Spleen (tissue), 11 donors: ENCODE measurements around the gene SORL1. TPM values are rescaled to one million over a fixed set of nuclear protein-coding genes. Genes with fewer than 3 reads are reported as not detected.

Experiments used
- DNase-seq: peaks from one replicate; pipeline ENCODE4 v3.0.0-alpha.2; 2020
- H3K27ac ChIP-seq, 8 donors: fragments of 200-600 bp; sonication (generic) in 7 of 8; 1 replicate in 4 of 8; 2 replicates in 4 of 8; pipeline versions ENCODE4 v1.5.0 to v1.8.0; 2016 to 2021; ENCODE audit warnings: inconsistent platforms in 4 of 8, mild to moderate bottlenecking in 4 of 8, moderate library complexity in 1 of 8
- H3K27me3 ChIP-seq, 7 donors: fragments of 200-600 bp; sonication (generic) in 6 of 7; replicated peaks in 1 of 7; 1 replicate in 4 of 7; 2 replicates in 3 of 7; pipeline versions ENCODE4 v1.5.0 to v1.8.0; 2016 to 2021; ENCODE audit warnings: inconsistent platforms in 3 of 7, mild to moderate bottlenecking in 1 of 7
- H3K36me3 ChIP-seq, 6 donors: fragments of 200-600 bp; sonication (generic) in 5 of 6; 1 replicate in 4 of 6; 2 replicates in 2 of 6; pipeline versions ENCODE4 v1.5.0 to v1.8.0; 2016 to 2021; ENCODE audit warnings: inconsistent platforms in 2 of 6
- H3K4me1 ChIP-seq, 6 donors: fragments of 200-600 bp; sonication (generic) in 5 of 6; 1 replicate in 3 of 6; 2 replicates in 3 of 6; pipeline versions ENCODE4 v1.5.0 to v1.8.0; 2016 to 2021; ENCODE audit warnings: inconsistent platforms in 3 of 6
- H3K4me3 ChIP-seq, 8 donors: fragments of 200-600 bp; sonication (generic) in 7 of 8; 1 replicate in 4 of 8; 2 replicates in 4 of 8; pipeline versions ENCODE4 v1.5.0 to v1.8.0; 2016 to 2021; ENCODE audit warnings: inconsistent platforms in 4 of 8, mild to moderate bottlenecking in 4 of 8, moderate library complexity in 2 of 8
- H3K9me3 ChIP-seq, 8 donors: fragments of 200-600 bp; sonication (generic) in 7 of 8; 1 replicate in 4 of 8; 2 replicates in 4 of 8; pipeline versions ENCODE4 v1.5.0 to v1.8.0; 2016 to 2021; ENCODE audit warnings: inconsistent platforms in 4 of 8
- CTCF ChIP-seq, 11 experiments: fragments of 200-600 bp in 7 of 11; fragments of 450-650 bp in 4 of 11; sonication (generic) in 4 of 11; IDR thresholded peaks in 8 of 11; conservative IDR thresholded peaks in 3 of 11; 1 replicate in 7 of 11; 2 replicates in 4 of 11; pipeline versions ENCODE4 v1.4.0 to v1.8.0; 2016 to 2021; ENCODE audit warnings: antibody characterized with exemption in 11 of 11, inconsistent platforms in 4 of 11, mild to moderate bottlenecking in 1 of 11
- POLR2A ChIP-seq, 3 donors: fragments of 450-650 bp; IDR thresholded peaks; one replicate each; pipeline ENCODE4 v1.5.1; 2017; ENCODE audit warnings: antibody characterized with exemption in 3 of 3, mild to moderate bottlenecking in 1 of 3
- POLR2AphosphoS5 ChIP-seq, 3 donors: sonication (generic); formaldehyde crosslinking; IDR thresholded peaks; one replicate each; pipeline ENCODE4 v1.5.1; 2017; ENCODE audit warnings: antibody characterized with exemption in 3 of 3
- WGBS, 5 donors: extraction: QIAGEN DNeasy Blood & Tissue Kit in 3 of 5; methylation state at CpG; one replicate each; pipeline versions ENCODE4 v1.1.5 to v1.1.7; 2013 to 2018; 5-methylcytosine and 5-hydroxymethylcytosine counted together
- intact Hi-C: fragments of 100-400 bp; cut with DNase I; formaldehyde crosslinking; loops from one replicate; pipeline ENCODE4 v1.15.0; 2023; ENCODE audit warnings: low total_unique reads
- polyA plus RNA-seq, 3 donors: library from polyadenylated mRNA; stranded (reverse); fragments of 200-250 nt; gene quantifications; one replicate each; pipeline ENCODE4 v1.2.1, GENCODE V29; 2013
- total RNA-seq, 7 donors: library from RNA; depleted of rRNA in 3 of 7; stranded (reverse); fragments of >200 nt in 3 of 7; fragmentation: NEBNext Ultra II Directional in 4 of 7; extraction: Animal tissue kit (Norgen Biotek cat#: 25700) in 4 of 7; gene quantifications; one replicate each; pipeline versions ENCODE4 v1.1.0 to v1.2.1, GENCODE V29; 2016 to 2021
- donor health status: healthy with polysubstance abuse.
- donor health status: DM: no; HTN: no; CAD: no; lungs with moderate emphysema.
- donor health status: DM: no; HTN: no; CAD: no.
- donor health status: Bipolar disorder and iron deficiency.
- donor health status: healthy.
- donor health status: DM: no; HTN: no; CAD: no.
- donor health status: DM: yes; HTN: yes; CAD: no.

SORL1 gene
- total and polyA plus RNA-seq, 10 donors, result 3.8 to 328 (median 148) TPM

- WGBS, 5 donors, result 38 to 45% (median 42%) methylated on average over 9 of the region's 9 CpGs
- H3K27ac ChIP-seq, result peak overlapping the region; percentile 42 to 91 (median 70)
- no peak for DNase-seq
These were observed 30.4 kb downstream of the SORL1 start for GRCh38 chr11:121482231-121483129.

GRCh38 chr11:121483805-121484480, 31.8 kb downstream of the SORL1 start:
- intact Hi-C loops, result no loop called here
- Histone ChIP-seq H3K27me3 (no peaks in the 10 kb centered on the region), H3K9me3 (no peaks in the 10 kb centered on the region), H3K4me3 (no peak overlapping the region), H3K4me1 (peaks cover 14 to 68% (median 38%) of the 10 kb centered on the region in 6 donors), H3K36me3 (peaks cover 0 to 63% (median 5%) of the 10 kb centered on the region in 6 donors), H3K27ac (peak overlapping the region in 7 of 8 donors; percentile 7 to 91 (median 77))
- TF ChIP-seq POLR2A (IDR thresholded peaks at IDR 0.05) (no peak), POLR2AphosphoS5 (IDR thresholded peaks at IDR 0.05) (no peak), CTCF (IDR thresholded peaks at IDR 0.05 in 8 of 11, conservative IDR thresholded peaks at IDR 0.05 in 3 of 11) (no peak)
- DNase-seq, result no peak
- WGBS, 5 donors, result 52 to 71% (median 59%) methylated on average over 4 of the region's 4 CpGs

More at GRCh38 chr11:121482231-121483129, 30.4 kb downstream of the SORL1 start:
- Histone ChIP-seq H3K9me3 (no peaks in the 10 kb centered on the region), H3K4me3 (peak overlapping the region in 2 of 8 donors; percentile 4 to 51), H3K36me3 (peaks cover 0 to 63% (median 3%) of the 10 kb centered on the region in 6 donors), H3K4me1 (peaks cover 14 to 79% (median 41%) of the 10 kb centered on the region in 6 donors), H3K27me3 (no peaks in the 10 kb centered on the region)
- intact Hi-C loops, result no loop called here
- peak in 2 of 3 donors; percentile 55 to 87 for TF ChIP-seq POLR2AphosphoS5 (IDR thresholded peaks at IDR 0.05)
- no peak for TF ChIP-seq POLR2A (IDR thresholded peaks at IDR 0.05)

GRCh38 chr11:121485216-121485615, 33.1 kb downstream of the SORL1 start:
- WGBS, 5 donors, result 83 to 90% (median 86%) methylated on average over 7 of the region's 7 CpGs
- DNase-seq, result no peak
- peaks cover 0 to 63% (median 4%) of the 10 kb centered on the region in 6 donors for H3K36me3 ChIP-seq
- intact Hi-C loops, result no loop called here
- H3K27ac ChIP-seq, result peak overlapping the region in 2 of 8 donors; percentile 77 to 91
- peaks cover 14 to 55% (median 30%) of the 10 kb centered on the region in 6 donors for H3K4me1 ChIP-seq
- H3K9me3 ChIP-seq, result no peaks in the 10 kb centered on the region
- H3K27me3 ChIP-seq, result no peaks in the 10 kb centered on the region
- TF ChIP-seq CTCF (IDR thresholded peaks at IDR 0.05 in 8 of 11, conservative IDR thresholded peaks at IDR 0.05 in 3 of 11), result no peak
- peak in 1 of 3 donors; percentile 21 for TF ChIP-seq POLR2AphosphoS5 (IDR thresholded peaks at IDR 0.05)
- H3K4me3 ChIP-seq, result no peak overlapping the region

GRCh38 chr11:121486054-121486453, 33.9 kb downstream of the SORL1 start:
- H3K27ac ChIP-seq, result no peak overlapping the region
- TF ChIP-seq POLR2A (IDR thresholded peaks at IDR 0.05), result no peak
- no peak for TF ChIP-seq CTCF (IDR thresholded peaks at IDR 0.05 in 8 of 11, conservative IDR thresholded peaks at IDR 0.05 in 3 of 11)
- no peak for TF ChIP-seq POLR2AphosphoS5 (IDR thresholded peaks at IDR 0.05)
- DNase-seq, result no peak
- peaks cover 14 to 50% (median 29%) of the 10 kb centered on the region in 6 donors for H3K4me1 ChIP-seq
- no peaks in the 10 kb centered on the region for H3K9me3 ChIP-seq
- no peaks in the 10 kb centered on the region for H3K27me3 ChIP-seq
- H3K4me3 ChIP-seq, result no peak overlapping the region
- intact Hi-C loops, result no loop called here
- 87 to 94% (median 89%) methylated on average over 5 of the region's 5 CpGs for WGBS, 5 donors
- H3K36me3 ChIP-seq, result peaks cover 0 to 68% (median 4%) of the 10 kb centered on the region in 6 donors
